SK-N-SH (cell line): ENCODE results near the gene IRF3. TPM values are rescaled to one million over a fixed set of nuclear protein-coding genes. Genes with fewer than 3 reads are reported as not detected.

ENCODE experiments used
- CTCF ChIA-PET: fragments of 300-600, 350-600 bp; formaldehyde crosslinking; extraction: SDS; loops from one replicate; lab custom pipeline; 2021; lab: Yijun Ruan, JAX
- POLR2A ChIA-PET: fragments of 350-600 bp; sonication (Branson Sonifier 250); formaldehyde crosslinking; extraction: SDS; loops from one replicate; lab custom pipeline; 2020; ENCODE audit warnings: antibody characterized with exemption, inconsistent platforms; lab: Yijun Ruan, JAX
- DNase-seq: peaks from one replicate; pipeline ENCODE4 v3.0.0; 2012
- H2AFZ ChIP-seq: fragments of 200-600 bp; sonication (generic); 2 replicates; pipeline ENCODE4 v1.8.1; 2016; ENCODE audit warnings: antibody characterized with exemption, mild to moderate bottlenecking, low read depth
- H3F3A ChIP-seq: fragments of 200-600 bp; sonication (generic); replicated peaks from 2 replicates; pipeline ENCODE3; 2016; ENCODE audit warnings: antibody characterized with exemption, mild to moderate bottlenecking; ENCODE audit not compliant: insufficient read depth
- H3K27ac ChIP-seq, 2 experiments: fragments of 200-500 bp in 1 of 2; fragments of 200-600 bp in 1 of 2; sonication (Bioruptor generic) in 1 of 2; sonication (generic), shearing (Covaris generic) in 1 of 2; 2 replicates each; pipeline versions ENCODE4 v1.5.1 to v1.6.1; 2014 to 2016; ENCODE audit warnings: low read depth in 2 of 2, inconsistent platforms in 1 of 2, low read length in 1 of 2, mild to moderate bottlenecking in 1 of 2, mixed read lengths in 1 of 2
- H3K27me3 ChIP-seq: fragments of 200-600 bp; sonication (generic), shearing (Covaris generic); 2 replicates; pipeline ENCODE4 v1.6.1; 2016; ENCODE audit warnings: mixed run types; ENCODE audit not compliant: insufficient read depth
- H3K36me3 ChIP-seq, 2 experiments: fragments of 200-500 bp in 1 of 2; fragments of 200-600 bp in 1 of 2; sonication (Bioruptor generic) in 1 of 2; sonication (generic) in 1 of 2; replicated peaks in 1 of 2; 2 replicates each; pipeline versions ENCODE3 to v1.5.1; 2014 to 2016; ENCODE audit warnings: low read length in 1 of 2, mild to moderate bottlenecking in 1 of 2; ENCODE audit not compliant: insufficient read depth in 2 of 2, control insufficient read depth in 1 of 2
- H3K4me1 ChIP-seq, 2 experiments: fragments of 200-500 bp in 1 of 2; fragments of 200-600 bp in 1 of 2; sonication (Bioruptor generic) in 1 of 2; sonication (generic), shearing (Covaris generic) in 1 of 2; 2 replicates each; pipeline versions ENCODE4 v1.5.1 to v1.6.1; 2014 to 2016; ENCODE audit warnings: low read depth in 1 of 2, low read length in 1 of 2, mixed run types in 1 of 2; ENCODE audit not compliant: insufficient read depth in 2 of 2, control insufficient read depth in 1 of 2
- H3K4me2 ChIP-seq: fragments of 200-600 bp; sonication (generic), shearing (Covaris generic); 2 replicates; pipeline ENCODE4 v1.6.1; 2017; ENCODE audit warnings: mixed run types
- H3K4me3 ChIP-seq, 2 experiments: fragments of 200-500 bp in 1 of 2; fragments of 200-600 bp in 1 of 2; sonication (Bioruptor generic) in 1 of 2; sonication (generic), shearing (Covaris generic) in 1 of 2; 2 replicates each; pipeline versions ENCODE4 v1.5.1 to v1.8.1; 2014 to 2016; ENCODE audit warnings: low read depth in 2 of 2, inconsistent platforms in 1 of 2, low read length in 1 of 2, mild to moderate bottlenecking in 1 of 2, mixed read lengths in 1 of 2, moderate library complexity in 1 of 2
- H3K79me2 ChIP-seq: fragments of 200-600 bp; sonication (generic); 2 replicates; pipeline ENCODE4 v1.8.1; 2017; ENCODE audit warnings: mild to moderate bottlenecking; ENCODE audit not compliant: insufficient read depth
- H3K9ac ChIP-seq: fragments of 200-600 bp; sonication (generic); 2 replicates; pipeline ENCODE4 v1.6.1; 2017; ENCODE audit warnings: mixed run types
- H3K9me2 ChIP-seq: fragments of 200-600 bp; sonication (generic); 2 replicates; pipeline ENCODE4 v1.6.1; 2017; ENCODE audit warnings: mixed run types
- H3K9me3 ChIP-seq: fragments of 200-600 bp; sonication (generic); 2 replicates; pipeline ENCODE4 v1.6.1; 2017; ENCODE audit warnings: mixed run types, mild to moderate bottlenecking, moderate library complexity
- H4K20me1 ChIP-seq: fragments of 200-600 bp; sonication (generic); 2 replicates; pipeline ENCODE4 v1.6.1; 2017; ENCODE audit warnings: mild to moderate bottlenecking, mixed run types; ENCODE audit not compliant: insufficient read depth
- ELF1 ChIP-seq: IDR thresholded peaks from 2 replicates; pipeline ENCODE4 v1.4.0; 2012
- FOSL2 ChIP-seq: IDR thresholded peaks from 2 replicates; pipeline ENCODE4 v1.4.0; 2012; ENCODE audit warnings: low read depth, mild to moderate bottlenecking, moderate library complexity, borderline replicate concordance
- FOXJ3 ChIP-seq: sonication (generic); formaldehyde crosslinking; IDR thresholded peaks from 2 replicates; pipeline ENCODE4 v1.5.1; 2020; ENCODE audit warnings: mild to moderate bottlenecking, missing genetic modification reagents
- GATA2 ChIP-seq: sonication (generic); formaldehyde crosslinking; IDR thresholded peaks from 2 replicates; pipeline ENCODE4 v1.5.0; 2020; ENCODE audit warnings: mild to moderate bottlenecking, missing genetic modification reagents
- JUND ChIP-seq: IDR thresholded peaks from 2 replicates; pipeline ENCODE4 v1.4.0; 2012
- MAX ChIP-seq: IDR thresholded peaks from 2 replicates; pipeline ENCODE4 v1.4.0; 2012; ENCODE audit warnings: low read depth
- MXI1 ChIP-seq: IDR thresholded peaks from 2 replicates; pipeline ENCODE4 v1.6.1; 2012; ENCODE audit warnings: mild to moderate bottlenecking, low read depth, low read length, improper control_type of control experiment
- NRF1 ChIP-seq: IDR thresholded peaks from 2 replicates; pipeline ENCODE4 v1.6.1; 2012; ENCODE audit warnings: low read depth, mild to moderate bottlenecking, low read length
- RCOR1 ChIP-seq: fragments of 150-350 bp; IDR thresholded peaks from 2 replicates; pipeline ENCODE4 v1.6.1; 2017; ENCODE audit warnings: antibody characterized with exemption, low read length
- SMC3 ChIP-seq: IDR thresholded peaks from 2 replicates; pipeline ENCODE4 v1.6.1; 2012; ENCODE audit warnings: low read depth, low read length, improper control_type of control experiment
- TAF1 ChIP-seq: IDR thresholded peaks from 2 replicates; pipeline ENCODE4 v1.6.1; 2012; ENCODE audit warnings: low read depth, mild to moderate bottlenecking, low read length, moderate library complexity, borderline replicate concordance
- USF1 ChIP-seq: IDR thresholded peaks from 2 replicates; pipeline ENCODE4 v1.4.0; 2012; ENCODE audit warnings: low read depth, borderline replicate concordance
- YY1 ChIP-seq: IDR thresholded peaks from 2 replicates; pipeline ENCODE4 v1.4.0; 2012; ENCODE audit warnings: low read depth, mild to moderate bottlenecking
- WGBS: methylation state at CpG from one replicate; pipeline ENCODE4 v1.1.6; 2017; ENCODE audit warnings: low lambda C conversion rate; 5-methylcytosine and 5-hydroxymethylcytosine counted together
- polyA plus RNA-seq, 3 experiments: library from polyadenylated mRNA; depleted of rRNA; stranded (reverse); fragments of >200 nt; gene quantifications; 2 replicates each; pipeline ENCODE4 v1.2.3, GENCODE V29; 2012

IRF3 gene
- polyA plus RNA-seq, 1 of the 3 experiments (the other 2 are of a cell fraction), result 112 TPM

- Histone ChIP-seq H3K36me3 (no peaks in the 10 kb centered on the region), H3K79me2 (peaks cover 20% of the 10 kb centered on the region), H3K4me1 (peaks cover 12 to 18% of the 10 kb centered on the region in 2 experiments), H2AFZ (no peak overlapping the region), H3K4me2 (no peak overlapping the region), H4K20me1 (no peaks in the 10 kb centered on the region), H3K27me3 (no peaks in the 10 kb centered on the region), H3K4me3 (no peak overlapping the region), H3K9me3 (no peaks in the 10 kb centered on the region), H3K9ac (no peak overlapping the region), H3K27ac (no peak overlapping the region), H3K9me2 (no peaks in the 10 kb centered on the region), H3F3A (peaks cover 12% of the 10 kb centered on the region)
- ChIA-PET POLR2A (no interaction called here), CTCF (interaction anchor here (0.6 to 1.0 kb wide), 3 partner anchors 20 to 56 kb away, joined by 3 to 4 read pairs (median 3); partner anchors contain the start of gene NOSIP)
- no peak for DNase-seq
- TF ChIP-seq NRF1 (no peak), ELF1 (no peak), SMC3 (no peak)
- WGBS, result 82% methylated on average over 18 of the region's 30 CpGs
These were observed 29.3 kb downstream of the IRF3 start for GRCh38 chr19:49636233-49636932.

- Histone ChIP-seq H3K9ac (no peak overlapping the region), H3K4me3 (no peak overlapping the region), H3K36me3 (no peaks in the 10 kb centered on the region), H2AFZ (no peak overlapping the region), H3F3A (peaks cover 11% of the 10 kb centered on the region), H3K4me1 (peaks cover 12 to 17% of the 10 kb centered on the region in 2 experiments; a peak in 3 of 4 replicates), H4K20me1 (no peaks in the 10 kb centered on the region; the same call in 1 of the 2 replicates), H3K79me2 (peaks cover 16% of the 10 kb centered on the region), H3K27ac (no peak overlapping the region), H3K27me3 (no peaks in the 10 kb centered on the region), H3K9me3 (no peaks in the 10 kb centered on the region), H3K9me2 (no peaks in the 10 kb centered on the region), H3K4me2 (no peak overlapping the region)
- no peak for DNase-seq
- ChIA-PET POLR2A (no interaction called here), CTCF (interaction anchor here (0.9 kb wide), 1 partner anchor 37 kb away, joined by 3 read pairs; no protein-coding TSS in a partner anchor)
- TF ChIP-seq FOSL2 (no peak), MAX (no peak), MXI1 (no peak), RCOR1 (no peak), USF1 (no peak), FOXJ3 (CRISPR knock-in tag) (no peak), TAF1 (no peak), JUND (no peak), YY1 (no peak), GATA2 (no peak)
- WGBS, result 73% methylated on average over 21 of the region's 24 CpGs
These were observed 30.0 kb downstream of the IRF3 start for GRCh38 chr19:49635530-49636232.
